ENCODE data around the gene ADAM23.
"Not testable (repeated sequence)": the region's sequence is repeated elsewhere in the genome, so short reads cannot be mapped to it uniquely, and the experiment has no call there.

The ADAM23 gene

GRCh38 chr2:206442833-206443734 lies at the start of gene ADAM23:
Gene ADAM23 (plus strand): TSS chr2:206443532. CDS start chr2:206443867, 335 bp downstream.
- DNase-seq (ENCODE audit: low read depth), result no peak

- no peak for DNase-seq (ENCODE audit: low read depth)
Measured at GRCh38 chr2:206396211-206396610, 47.1 kb upstream of the ADAM23 start.

GRCh38 chr2:206402956-206403569 lies 40.3 kb upstream of the ADAM23 start:
- not testable (repeated sequence) for DNase-seq (ENCODE audit: low read depth)

- no peak for DNase-seq (ENCODE audit: low read depth)
Measured at GRCh38 chr2:206408323-206409320, 34.7 kb upstream of the ADAM23 start.

- no peak for DNase-seq (ENCODE audit: low read depth)
Measured at GRCh38 chr2:206410714-206411113, 32.6 kb upstream of the ADAM23 start.

GRCh38 chr2:206415618-206416243 lies 27.6 kb upstream of the ADAM23 start:
- DNase-seq (ENCODE audit: low read depth), result no peak

- no peak for DNase-seq (ENCODE audit: low read depth)
Measured at GRCh38 chr2:206418968-206419367, 24.4 kb upstream of the ADAM23 start.

GRCh38 chr2:206420721-206421120 lies 22.6 kb upstream of the ADAM23 start:
- no peak for DNase-seq (ENCODE audit: low read depth)

- DNase-seq (ENCODE audit: low read depth), result peak; percentile 90
Measured at GRCh38 chr2:206422493-206422892, 20.8 kb upstream of the ADAM23 start.

- peak; percentile 53 for DNase-seq (ENCODE audit: low read depth)
Measured at GRCh38 chr2:206423147-206423546, 20.2 kb upstream of the ADAM23 start.

- DNase-seq (ENCODE audit: low read depth), result no peak
Measured at GRCh38 chr2:206424134-206424533, 19.2 kb upstream of the ADAM23 start.

GRCh38 chr2:206428783-206429182 lies 14.5 kb upstream of the ADAM23 start:
- no peak for DNase-seq (ENCODE audit: low read depth)

GRCh38 chr2:206430452-206430851 lies 12.9 kb upstream of the ADAM23 start:
- DNase-seq (ENCODE audit: low read depth), result no peak

GRCh38 chr2:206431439-206431838 lies 11.9 kb upstream of the ADAM23 start:
- no peak for DNase-seq (ENCODE audit: low read depth)

GRCh38 chr2:206432193-206433082 lies 10.9 kb upstream of the ADAM23 start:
- DNase-seq (ENCODE audit: low read depth), result no peak

- DNase-seq (ENCODE audit: low read depth), result no peak
Measured at GRCh38 chr2:206433190-206433589, 10.1 kb upstream of the ADAM23 start.

GRCh38 chr2:206433686-206434085 lies 9.6 kb upstream of the ADAM23 start:
- no peak for DNase-seq (ENCODE audit: low read depth)

- DNase-seq (ENCODE audit: low read depth), result peak; percentile 52
Measured at GRCh38 chr2:206435742-206436141, 7.6 kb upstream of the ADAM23 start.

GRCh38 chr2:206438196-206438724 lies 5.1 kb upstream of the ADAM23 start:
- no peak for DNase-seq (ENCODE audit: low read depth)

GRCh38 chr2:206442474-206442832 lies 879 bp upstream of the ADAM23 start:
- DNase-seq (ENCODE audit: low read depth), result no peak

All from amniotic epithelial cell (primary cell).